Natural killer cell (primary cell): ENCODE results near the gene BFSP1. TPM values are rescaled to one million over a fixed set of nuclear protein-coding genes. Genes with fewer than 3 reads are reported as not detected.
A peak's percentile ranks its signal among the peaks of the same experiment; 100 is the strongest.

Source experiments
- ATAC-seq, 3 donors: fragments of 150-1000 bp in 2 of 3; fragments of 200-7000 bp in 1 of 3; cut with Tn5 transposase; 1 replicate in 1 of 3; 2 replicates in 2 of 3; pipeline ENCODE4 v1.10.0; 2021; ENCODE audit warnings: mild to moderate bottlenecking in 2 of 3, moderate library complexity in 2 of 3
- DNase-seq, 2 donors: peaks; one replicate each; pipeline versions ENCODE4 v3.0.0 to v3.0.0-alpha.2; 2013 to 2021; ENCODE audit warnings: mixed read lengths in 1 of 2
- H3K27ac ChIP-seq: one replicate; pipeline ENCODE4 v1.5.1; 2013; ENCODE audit warnings: mild to moderate bottlenecking, low read length
- H3K27me3 ChIP-seq: one replicate; pipeline ENCODE4 v1.6.1; 2013; ENCODE audit warnings: low read length; ENCODE audit not compliant: control insufficient read depth, insufficient read depth
- H3K36me3 ChIP-seq: one replicate; pipeline ENCODE4 v1.6.1; 2013; ENCODE audit warnings: low read length; ENCODE audit not compliant: control insufficient read depth, insufficient read depth
- H3K4me1 ChIP-seq: one replicate; pipeline ENCODE4 v1.6.1; 2013; ENCODE audit warnings: low read length; ENCODE audit not compliant: control insufficient read depth, insufficient read depth
- H3K4me3 ChIP-seq: one replicate; pipeline ENCODE4 v1.5.1; 2013; ENCODE audit warnings: low read length
- H3K9me3 ChIP-seq: one replicate; pipeline ENCODE4 v1.6.1; 2013; ENCODE audit warnings: low read length; ENCODE audit not compliant: control insufficient read depth, insufficient read depth
- H3K27ac Mint-ChIP-seq, 2 donors: one replicate each; pipeline ENCODE4 v1.8.0; 2022; ENCODE audit warnings: mild to moderate bottlenecking in 2 of 2, mixed read lengths in 2 of 2, moderate library complexity in 1 of 2
- H3K27me3 Mint-ChIP-seq, 2 donors: one replicate each; pipeline ENCODE4 v1.8.0; 2022; ENCODE audit warnings: low read depth in 2 of 2, mixed read lengths in 2 of 2
- H3K36me3 Mint-ChIP-seq: one replicate; pipeline ENCODE4 v1.8.0; 2022; ENCODE audit warnings: mixed read lengths
- H3K4me1 Mint-ChIP-seq, 2 donors: one replicate each; pipeline ENCODE4 v1.8.0; 2022; ENCODE audit warnings: mixed read lengths in 2 of 2
- H3K4me3 Mint-ChIP-seq: one replicate; pipeline ENCODE4 v1.8.0; 2022; ENCODE audit warnings: mild to moderate bottlenecking, moderate library complexity, mixed read lengths
- H3K9me3 Mint-ChIP-seq, 2 donors: one replicate each; pipeline ENCODE4 v1.8.0; 2022; ENCODE audit warnings: mixed read lengths in 2 of 2
- CTCF ChIP-seq: fragments of 200-600 bp; IDR thresholded peaks from one replicate; pipeline ENCODE4 v1.8.0; 2022; ENCODE audit warnings: antibody characterized with exemption
- WGBS: methylation state at CpG from one replicate; pipeline ENCODE4 v1.1.7; 2013; ENCODE audit warnings: missing lambda C conversion rate; ENCODE audit not compliant: insufficient coverage; 5-methylcytosine and 5-hydroxymethylcytosine counted together
- intact Hi-C: fragments of 100-400 bp; cut with micrococcal nuclease; formaldehyde crosslinking; loops from one replicate; pipeline ENCODE4 v1.14.2; 2022
- total RNA-seq, 4 donors: library from RNA; stranded (reverse); fragments of 120-200 nt in 1 of 4; gene quantifications; one replicate each; pipeline versions ENCODE4 v1.2.3 to v1.2.4, GENCODE V29; 2013 to 2022

BFSP1 gene
- total RNA-seq, 3 donors from 2014 or later (not counting 1 experiment from before 2014, with no cell fraction given) = 2.7 to 7.3 (median 3.7) TPM

- H3K4me1 Mint-ChIP-seq = peaks cover 35% of the 10 kb centered on the region in 2 donors
Observed at GRCh38 chr20:17570347-17571152, 39.4 kb upstream of the BFSP1 start.

GRCh38 chr20:17569616-17570346, 38.6 kb upstream of the BFSP1 start, which contains the start of gene DSTN:
TSS of gene DSTN (plus strand) at chr20:17570075. CDS start at chr20:17570209, 134 bp downstream.
- intact Hi-C loops = loop anchor here (1.0 to 2.0 kb wide), 3 partner anchors 32 to 65 kb away; no protein-coding TSS in a partner anchor
- peaks cover 0 to 5% of the 10 kb centered on the region in 2 donors for H3K27me3 Mint-ChIP-seq
- WGBS = 0% methylated on average over 70 of the region's 70 CpGs

More at GRCh38 chr20:17570347-17571152, 39.4 kb upstream of the BFSP1 start:
- Mint-ChIP-seq H3K4me3 (peak overlapping the region; percentile 99), H3K9me3 (no peaks in the 10 kb centered on the region), H3K36me3 (no peaks in the 10 kb centered on the region), H3K27me3 (peaks cover 0 to 5% of the 10 kb centered on the region in 2 donors), H3K27ac (peak overlapping the region; percentile 92 to 97)
- DNase-seq = peak in 1 of 2 donors; percentile 48
- peak overlapping the region; percentile 84 for H3K4me3 ChIP-seq
- no peaks in the 10 kb centered on the region for H3K36me3 ChIP-seq
- peak; percentile 39 to 51 (median 39) for ATAC-seq
- TF ChIP-seq CTCF = no peak
- peaks cover 11% of the 10 kb centered on the region for H3K4me1 ChIP-seq
- H3K9me3 ChIP-seq = no peaks in the 10 kb centered on the region
- WGBS = under 1% methylated on average over 42 of the region's 43 CpGs
- intact Hi-C loops = loop anchor here (2.0 kb wide), 2 partner anchors 42 to 66 kb away; no protein-coding TSS in a partner anchor
- H3K27ac ChIP-seq = peak overlapping the region; percentile 78
- peaks cover 9% of the 10 kb centered on the region for H3K27me3 ChIP-seq

GRCh38 chr20:17568972-17569521, 37.9 kb upstream of the BFSP1 start:
- peak overlapping the region; percentile 3 to 97 for H3K27ac Mint-ChIP-seq
- H3K4me3 ChIP-seq = peak overlapping the region; percentile 12
- peak in 1 of 2 donors; percentile 37 for DNase-seq

More at GRCh38 chr20:17569616-17570346, 38.6 kb upstream of the BFSP1 start, which contains the start of gene DSTN:
- H3K4me1 Mint-ChIP-seq = peaks cover 35% of the 10 kb centered on the region in 2 donors
- Histone ChIP-seq H3K36me3 (no peaks in the 10 kb centered on the region), H3K27me3 (peaks cover 9% of the 10 kb centered on the region), H3K27ac (peak within 1 kb of the TSS; percentile 78), H3K4me3 (peak within 1 kb of the TSS; percentile 84), H3K9me3 (no peaks in the 10 kb centered on the region), H3K4me1 (peaks cover 11% of the 10 kb centered on the region)
- no peaks in the 10 kb centered on the region for H3K9me3 Mint-ChIP-seq
- peak within 1 kb of the TSS; percentile 92 to 97 for H3K27ac Mint-ChIP-seq
- no peak for TF ChIP-seq CTCF
- H3K36me3 Mint-ChIP-seq = no peaks in the 10 kb centered on the region
- ATAC-seq (peak; percentile 88 to 94 (median 90)), DNase-seq (peak; percentile 86 to 94)
- peak within 1 kb of the TSS; percentile 99 for H3K4me3 Mint-ChIP-seq

More at GRCh38 chr20:17568972-17569521, 37.9 kb upstream of the BFSP1 start:
- H3K27me3 Mint-ChIP-seq = peaks cover 0 to 5% of the 10 kb centered on the region in 2 donors
- no peaks in the 10 kb centered on the region for H3K36me3 Mint-ChIP-seq
- no peaks in the 10 kb centered on the region for H3K9me3 ChIP-seq
- TF ChIP-seq CTCF = no peak
- no peak overlapping the region for H3K27ac ChIP-seq
- peaks cover 9% of the 10 kb centered on the region for H3K27me3 ChIP-seq
- intact Hi-C loops = loop anchor here (1.0 kb wide), 1 partner anchor 32 kb away; no protein-coding TSS in a partner anchor
- WGBS = 8% methylated on average over 35 of the region's 38 CpGs
- peaks cover 35% of the 10 kb centered on the region in 2 donors for H3K4me1 Mint-ChIP-seq
- peaks cover 11% of the 10 kb centered on the region for H3K4me1 ChIP-seq
- no peaks in the 10 kb centered on the region for H3K36me3 ChIP-seq
- no peaks in the 10 kb centered on the region for H3K9me3 Mint-ChIP-seq
- peak overlapping the region; percentile 78 for H3K4me3 Mint-ChIP-seq
- no peak for ATAC-seq
